ENCODE results near the gene RPS6KA3. TPM values are rescaled to one million over a fixed set of nuclear protein-coding genes. Genes with fewer than 3 reads are reported as not detected.

RPS6KA3 gene
- total and polyA plus RNA-seq, 2 of the 8 experiments (the other 6 are each of a cell fraction or from before 2014, with no cell fraction given), result 7.1 to 13.0 TPM

DNA sequence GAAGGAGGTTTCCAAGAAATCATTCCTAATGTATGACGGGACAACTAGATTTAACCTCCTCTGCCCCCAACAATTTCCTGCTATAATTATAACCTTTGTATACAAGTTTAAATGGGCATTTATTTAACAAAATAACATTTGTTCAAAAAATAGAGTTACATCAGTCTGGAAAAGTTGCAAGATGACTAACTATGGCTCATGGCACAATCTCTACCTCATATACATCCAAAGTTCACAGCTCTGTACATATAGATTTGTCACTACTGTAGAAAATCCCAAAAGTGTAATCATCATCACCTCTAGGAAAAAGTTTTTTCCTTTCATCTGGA lies 3.8 kb upstream of the RPS6KA3 start:
- Histone ChIP-seq H4K8ac (ENCODE audit: extremely low read depth, insufficient read depth, low read length) (no peak overlapping the region), H3K79me1 (ENCODE audit: low read depth, low read length) (no peaks in the 10 kb centered on the region), H2BK20ac (ENCODE audit: low read length) (no peak overlapping the region), H2BK15ac (ENCODE audit: low read length) (no peak overlapping the region), H2BK120ac (replicated peaks; ENCODE audit: low read depth, low read length) (no peak overlapping the region), H3K14ac (ENCODE audit: insufficient read length) (no peak overlapping the region), H4K91ac (replicated peaks; ENCODE audit: insufficient read length, low read length) (no peak overlapping the region), H3K18ac (ENCODE audit: extremely low read depth, low read length) (no peak overlapping the region), H4K5ac (ENCODE audit: insufficient read length, low read depth, low read length) (no peak overlapping the region), H3K4me3 (ENCODE audit: extremely low read depth in 1 of 4, insufficient read depth in 2 of 4, low read depth in 3 of 4, low read length in 4 of 4) (no peak overlapping the region), H3K27ac (ENCODE audit: low read depth, low read length) (no peak overlapping the region), H4K20me1 (replicated peaks in 1 of 2; ENCODE audit: control insufficient read depth in 1 of 2, insufficient read depth in 2 of 2, low read length in 2 of 2) (peaks cover 0 to 2% of the 10 kb centered on the region in 2 experiments), H3K27me3 (replicated peaks in 1 of 4; ENCODE audit: control insufficient read depth in 3 of 4, extremely low read depth in 1 of 4, insufficient read depth in 3 of 4, low read length in 3 of 4) (peaks cover 4 to 17% (median 13%) of the 10 kb centered on the region in 4 experiments), H2AFZ (ENCODE audit: low read length) (no peak overlapping the region), H2AK5ac (ENCODE audit: low read depth, low read length) (no peak overlapping the region), H3K79me2 (ENCODE audit: control insufficient read depth in 1 of 2, insufficient read depth in 2 of 2, low read length in 2 of 2) (0 out of 4 replicates have a peak, but pooled peaks cover 0 to under 1% of the 10 kb centered on the region in 2 experiments), H3K4me2 (ENCODE audit: insufficient read depth in 1 of 2, low read depth in 2 of 2, low read length in 2 of 2) (no peak overlapping the region), H3K23ac (ENCODE audit: insufficient read length) (no peak overlapping the region), H3K23me2 (ENCODE audit: low read depth, low read length) (peaks cover 2% of the 10 kb centered on the region; the same call in 1 of the 2 replicates), H3K4me1 (replicated peaks in 1 of 4; ENCODE audit: control insufficient read depth in 3 of 4, insufficient read depth in 4 of 4, low read length in 3 of 4) (peaks cover 0 to 4% (median 0%) of the 10 kb centered on the region in 4 experiments; a peak in 3 of 7 replicates), H3K9ac (replicated peaks in 1 of 4; ENCODE audit: extremely low read depth in 1 of 4, low read depth in 3 of 4, low read length in 3 of 4) (no peak overlapping the region), H3K4ac (replicated peaks; ENCODE audit: insufficient read length, low read depth, low read length) (no peak overlapping the region), H3K56ac (replicated peaks; ENCODE audit: insufficient read length, low read depth, low read length) (no peak overlapping the region), H2BK5ac (ENCODE audit: low read depth, low read length) (no peak overlapping the region), H3K9me3 (ENCODE audit: insufficient read depth in 2 of 2, low read depth in 1 of 2, low read length in 1 of 2) (no peaks in the 10 kb centered on the region), H3K36me3 (ENCODE audit: control insufficient read depth in 2 of 4, insufficient read depth in 4 of 4, low read length in 3 of 4) (no peaks in the 10 kb centered on the region), H2BK12ac (ENCODE audit: low read depth, low read length) (no peak overlapping the region)
- 90% methylated on average over 1 of the region's 1 CpG; no CpG with 5 or more reads in 1 of the 2 experiments for WGBS, 2 experiments (ENCODE audit: extremely low coverage in 1 of 2, insufficient coverage in 1 of 2, insufficient read length in 1 of 2, insufficient replicate concordance in 2 of 2, low coverage in 1 of 2, low lambda C conversion rate in 2 of 2, missing lambda C conversion rate in 1 of 2)
- POLR2A ChIA-PET (ENCODE audit: partially characterized antibody), result no interaction called here
- no peak for DNase-seq (ENCODE audit: low read depth in 1 of 2, low spot score in 2 of 2)
- FAIRE-seq, result no peak
- CTCF ChIA-PET (ENCODE audit: partially characterized antibody), result no interaction called here
- TF ChIP-seq, protein P1, sequence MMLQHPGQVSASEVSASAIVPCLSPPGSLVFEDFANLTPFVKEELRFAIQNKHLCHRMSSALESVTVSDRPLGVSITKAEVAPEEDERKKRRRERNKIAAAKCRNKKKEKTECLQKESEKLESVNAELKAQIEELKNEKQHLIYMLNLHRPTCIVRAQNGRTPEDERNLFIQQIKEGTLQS (IDR thresholded peaks at IDR 0.05; ENCODE audit: insufficient read depth, low read depth, low read length), result no peak
- TF ChIP-seq RFX5 (IDR thresholded peaks at IDR 0.05; ENCODE audit: borderline replicate concordance, low read depth, low read length) (no peak), RXRA (IDR thresholded peaks at IDR 0.05; ENCODE audit: insufficient read depth, low read depth, low read length) (no peak), EZH2 (IDR thresholded peaks at IDR 0.05; ENCODE audit: low read depth, low read length, severe bottlenecking) (no peak), BRCA1 (IDR thresholded peaks at IDR 0.05; ENCODE audit: low read depth, low read length) (no peak), SIRT6 (IDR thresholded peaks at IDR 0.05; ENCODE audit: low read length) (no peak), SP4 (IDR thresholded peaks at IDR 0.05; ENCODE audit: low read length) (no peak), CREB1 (IDR thresholded peaks at IDR 0.05) (no peak), FOSL1 (IDR thresholded peaks at IDR 0.05; ENCODE audit: insufficient read depth, low read depth, low read length) (no peak), POU5F1 (IDR thresholded peaks at IDR 0.05; ENCODE audit: low read depth, low read length) (no peak), KDM4A (IDR thresholded peaks at IDR 0.05; ENCODE audit: low read depth, low read length, severe bottlenecking) (no peak), KDM5A (IDR thresholded peaks at IDR 0.05; ENCODE audit: low read length) (no peak), POLR2A (IDR thresholded peaks at IDR 0.05; ENCODE audit: control extremely low read depth in 1 of 2, low read depth in 2 of 2, low read length in 2 of 2) (no peak)
